ENCODE data around the gene KIF11.

The KIF11 gene

DNA sequence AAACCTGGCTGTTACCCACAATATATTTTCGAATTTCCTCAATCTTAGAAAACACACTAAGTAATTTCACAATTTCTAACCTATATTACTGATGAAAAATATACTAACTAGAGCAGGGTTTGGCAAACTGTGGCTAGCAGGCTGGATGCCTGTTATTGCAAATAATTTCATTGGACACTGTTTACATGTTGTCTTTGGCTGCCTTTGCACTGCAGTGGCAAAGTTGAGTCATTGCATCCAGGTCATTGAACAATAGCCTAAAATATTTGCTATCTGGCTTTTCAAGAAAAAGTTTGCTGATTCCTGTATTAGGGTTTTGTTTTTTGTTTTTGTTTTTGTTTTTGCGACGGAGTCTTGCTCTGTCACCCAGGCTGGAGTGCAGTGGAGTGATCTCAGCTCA lies 47.2 kb downstream of the KIF11 start:
- TF ChIP-seq, protein P1, sequence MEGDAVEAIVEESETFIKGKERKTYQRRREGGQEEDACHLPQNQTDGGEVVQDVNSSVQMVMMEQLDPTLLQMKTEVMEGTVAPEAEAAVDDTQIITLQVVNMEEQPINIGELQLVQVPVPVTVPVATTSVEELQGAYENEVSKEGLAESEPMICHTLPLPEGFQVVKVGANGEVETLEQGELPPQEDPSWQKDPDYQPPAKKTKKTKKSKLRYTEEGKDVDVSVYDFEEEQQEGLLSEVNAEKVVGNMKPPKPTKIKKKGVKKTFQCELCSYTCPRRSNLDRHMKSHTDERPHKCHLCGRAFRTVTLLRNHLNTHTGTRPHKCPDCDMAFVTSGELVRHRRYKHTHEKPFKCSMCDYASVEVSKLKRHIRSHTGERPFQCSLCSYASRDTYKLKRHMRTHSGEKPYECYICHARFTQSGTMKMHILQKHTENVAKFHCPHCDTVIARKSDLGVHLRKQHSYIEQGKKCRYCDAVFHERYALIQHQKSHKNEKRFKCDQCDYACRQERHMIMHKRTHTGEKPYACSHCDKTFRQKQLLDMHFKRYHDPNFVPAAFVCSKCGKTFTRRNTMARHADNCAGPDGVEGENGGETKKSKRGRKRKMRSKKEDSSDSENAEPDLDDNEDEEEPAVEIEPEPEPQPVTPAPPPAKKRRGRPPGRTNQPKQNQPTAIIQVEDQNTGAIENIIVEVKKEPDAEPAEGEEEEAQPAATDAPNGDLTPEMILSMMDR (IDR thresholded peaks at IDR 0.05), result 0 out of 2 replicates have a peak, but pooled peaks have one; percentile 11

DNA sequence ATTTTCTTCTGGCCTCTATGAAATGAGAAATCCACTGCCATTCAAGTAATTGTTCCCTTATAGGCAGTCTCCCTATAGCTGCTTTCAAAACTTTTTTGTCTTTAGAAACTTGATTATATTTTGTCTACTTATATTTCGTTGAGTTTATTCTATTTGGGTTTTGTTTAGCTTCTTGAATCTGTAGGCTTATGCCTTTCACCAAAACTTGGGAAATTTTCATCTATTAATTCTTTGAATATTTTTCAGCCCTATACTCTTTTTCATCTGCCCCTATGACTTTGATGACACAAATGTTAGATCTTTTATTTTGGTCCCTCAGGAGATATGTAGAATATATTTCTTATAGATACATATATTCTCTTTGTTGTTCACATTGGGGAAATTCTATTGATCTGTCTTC lies 48.6 kb downstream of the KIF11 start:
- TF ChIP-seq, protein P1 (IDR thresholded peaks at IDR 0.05), result no peak

DNA sequence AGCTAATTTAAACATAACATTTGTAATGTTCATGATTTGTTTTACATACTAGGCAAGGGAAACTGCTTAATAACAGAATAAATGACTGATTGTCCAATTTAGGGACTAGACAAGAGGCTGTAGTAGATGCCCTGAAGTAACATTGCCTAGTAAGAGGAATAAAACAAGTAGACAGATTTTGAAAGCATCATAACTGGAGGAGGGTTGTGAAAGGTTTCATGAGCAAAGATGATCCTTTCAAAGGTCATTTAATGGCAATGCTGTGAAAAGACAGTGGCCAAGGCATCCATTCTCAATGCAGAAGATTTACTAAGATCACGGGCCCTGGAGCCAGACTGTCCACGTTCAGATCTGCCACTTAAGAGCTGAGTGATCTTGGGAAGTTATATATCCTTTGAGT lies 52.0 kb downstream of the KIF11 start:
- TF ChIP-seq, protein P1 (IDR thresholded peaks at IDR 0.05), result no peak

DNA sequence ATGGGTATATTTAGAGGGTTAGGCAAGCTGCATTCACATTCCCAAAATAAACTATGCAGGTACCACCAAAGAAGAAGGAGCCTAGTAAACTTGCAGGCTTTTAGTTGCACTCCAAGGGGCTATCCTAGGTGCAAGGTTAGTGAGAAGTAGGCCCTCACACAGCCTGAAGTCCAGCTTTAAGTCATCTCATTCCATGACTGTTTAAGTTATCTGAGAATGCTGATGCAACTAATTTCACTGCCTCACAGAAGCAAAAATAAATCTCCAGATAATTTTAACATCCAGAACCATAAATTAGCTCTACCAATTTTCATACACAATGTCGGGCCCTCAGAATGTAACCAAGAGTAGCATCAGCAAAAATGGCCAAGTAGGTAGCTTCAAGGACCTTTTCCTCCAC lies 62.5 kb downstream of the KIF11 start:
- TF ChIP-seq, protein P1 (IDR thresholded peaks at IDR 0.05), result no peak

DNA sequence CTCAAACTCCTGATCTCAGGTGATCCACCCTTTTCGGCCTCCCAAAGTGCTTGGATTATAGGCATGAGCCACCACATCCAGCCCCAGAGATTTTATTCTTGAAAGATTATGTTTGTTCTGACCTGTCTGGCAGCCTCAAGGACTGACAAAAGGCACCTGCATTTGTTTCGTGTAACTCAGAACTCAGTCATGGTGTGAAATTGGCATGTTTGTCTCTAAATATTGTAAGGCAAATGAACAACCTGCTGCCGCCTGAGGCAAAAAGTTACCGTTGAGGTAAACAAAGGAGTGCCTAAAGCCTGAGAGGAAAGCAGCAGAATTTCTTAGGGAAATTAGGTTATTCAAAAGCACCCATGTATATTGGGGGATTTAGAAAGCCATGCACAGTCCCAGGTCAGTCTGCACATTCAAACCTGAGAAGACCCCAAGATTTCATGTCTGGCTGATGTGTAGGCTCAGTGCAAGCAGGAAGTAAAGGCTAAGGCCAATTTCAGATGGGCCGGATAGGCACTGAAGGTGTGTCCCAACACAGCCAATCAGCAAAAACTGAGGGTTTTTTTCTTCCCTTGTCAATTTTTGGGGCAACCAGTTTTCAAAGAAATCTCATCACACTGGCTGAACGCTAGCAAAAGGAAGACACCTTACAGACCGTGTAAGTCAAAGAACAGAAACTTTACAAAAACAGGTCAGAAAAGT lies 63.5 kb downstream of the KIF11 start:
- TF ChIP-seq, protein P1 (IDR thresholded peaks at IDR 0.05), result no peak

DNA sequence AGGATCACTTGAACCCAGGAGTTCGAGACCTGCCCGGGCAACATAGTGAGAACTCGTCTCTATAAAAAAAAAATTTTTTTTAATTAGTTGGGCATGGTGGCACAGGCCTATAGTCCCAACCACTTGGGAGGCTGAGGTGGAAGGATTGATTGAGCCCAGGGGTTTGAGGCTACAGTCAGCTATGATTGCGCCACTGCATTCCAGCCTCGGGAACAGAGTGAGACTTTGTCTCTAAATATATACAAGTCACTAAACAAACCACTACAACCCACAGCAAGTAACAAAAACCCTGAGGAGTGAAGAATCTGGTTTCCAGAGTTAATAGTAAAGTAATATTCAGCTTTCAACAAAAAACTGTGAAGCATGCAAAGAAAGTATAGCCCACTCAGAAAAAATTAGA lies 64.1 kb downstream of the KIF11 start:
- TF ChIP-seq, protein P1 (IDR thresholded peaks at IDR 0.05), result no peak

DNA sequence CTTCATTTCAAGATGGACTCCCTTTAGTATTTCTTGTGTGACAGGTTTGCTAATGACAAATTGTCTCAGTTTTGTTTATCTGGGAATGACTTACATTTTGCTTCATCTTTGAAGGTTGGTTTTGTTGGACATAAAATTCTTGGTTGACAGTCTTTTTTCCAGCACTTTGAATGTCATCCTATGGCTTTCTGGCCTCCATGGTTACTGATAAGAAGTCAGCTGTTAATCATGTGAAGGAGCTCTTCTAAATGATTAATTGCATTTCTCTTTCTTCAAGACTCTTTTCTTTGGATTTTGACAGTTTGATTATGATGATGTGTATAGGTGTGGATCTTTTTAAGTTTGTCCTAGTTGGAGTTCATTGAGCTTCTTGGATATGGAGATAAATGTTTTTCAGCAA lies 69.9 kb downstream of the KIF11 start:
- TF ChIP-seq, protein P1 (IDR thresholded peaks at IDR 0.05), result no peak

DNA sequence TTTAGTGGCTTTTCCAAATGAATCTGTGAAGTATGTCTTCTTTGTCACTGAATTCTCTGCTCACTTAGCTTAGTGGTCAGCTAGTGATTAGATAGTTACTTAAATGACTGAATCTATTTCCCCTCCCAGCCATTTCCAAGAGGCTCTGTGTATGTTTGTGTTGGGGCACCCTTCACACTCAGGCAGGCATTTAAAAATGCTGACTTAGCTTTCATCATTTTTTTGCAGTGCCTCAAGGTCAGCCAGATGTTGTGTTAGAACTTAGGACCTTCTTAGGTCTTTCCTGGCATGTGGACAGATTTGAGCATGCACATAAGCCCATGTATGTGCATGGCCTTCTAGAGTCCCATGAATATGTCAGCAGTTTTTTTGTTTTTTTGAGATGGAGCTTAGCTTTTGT lies 71.4 kb downstream of the KIF11 start:
- TF ChIP-seq, protein P1 (IDR thresholded peaks at IDR 0.05), result no peak
